ENCODE results near the gene OXA1L.
"Not testable (repeated sequence)": the region's sequence is repeated elsewhere in the genome, so short reads cannot be mapped to it uniquely, and the experiment has no call there.

Gene OXA1L
- 98.8 to 109 reads per million in 2 experiments for total RNA-seq

- peak; percentile 94 for DNase-seq (ENCODE audit: low read depth)
Measured at GRCh38 chr14:22766457-22767322, at the start of gene OXA1L. OXA1L (plus strand) TSS chr14:22766688; CDS start chr14:22766702, 14 bp downstream.

DNA sequence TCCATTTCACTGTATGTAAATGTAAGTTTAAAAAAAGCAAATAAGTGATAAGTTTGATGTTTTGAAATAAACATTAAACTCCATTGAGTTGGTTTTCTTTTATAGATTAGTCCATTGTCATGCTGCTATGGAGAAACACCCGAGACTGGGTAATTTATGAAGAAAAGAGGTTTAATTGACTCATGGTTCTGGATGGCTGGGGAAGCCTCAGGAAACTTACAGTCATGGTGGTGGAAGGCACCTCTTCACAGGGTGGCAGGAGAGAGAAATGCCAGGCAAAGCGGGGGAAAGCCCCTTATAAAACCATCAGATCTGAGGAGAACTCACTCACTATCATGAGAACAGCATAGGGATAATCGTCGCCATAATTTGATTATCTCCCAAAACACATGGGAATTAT lies 48.4 kb upstream of the OXA1L start:
- no peak for DNase-seq (ENCODE audit: low read depth)

DNA sequence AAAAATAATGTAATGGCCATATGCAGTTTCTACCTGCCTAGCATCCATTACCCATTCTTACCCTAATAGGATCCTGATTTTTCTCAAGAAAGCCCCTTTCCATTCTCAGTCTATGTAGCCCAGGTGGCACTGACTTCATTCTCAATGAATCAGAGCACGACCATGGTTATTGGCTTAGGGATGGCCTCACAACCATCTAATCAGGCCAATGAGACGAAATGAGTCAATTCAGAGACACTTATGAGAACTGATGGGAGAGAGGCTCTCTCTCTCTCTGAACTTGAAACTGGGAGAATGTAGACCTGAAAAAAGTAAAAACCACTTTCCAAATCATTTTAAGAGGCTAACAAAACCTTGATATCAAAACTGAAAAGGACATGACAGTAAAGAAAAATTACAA lies 45.3 kb upstream of the OXA1L start:
- DNase-seq (ENCODE audit: low read depth): no peak

- no peak for DNase-seq (ENCODE audit: low read depth)
Measured at GRCh38 chr14:22723815-22724214, 42.7 kb upstream of the OXA1L start.

- DNase-seq (ENCODE audit: low read depth): not testable (repeated sequence)
Measured at GRCh38 chr14:22724847-22725246, 41.6 kb upstream of the OXA1L start.

GRCh38 chr14:22725374-22725773 lies 41.1 kb upstream of the OXA1L start:
- DNase-seq (ENCODE audit: low read depth): not testable (repeated sequence)

GRCh38 chr14:22726012-22726411 lies 40.5 kb upstream of the OXA1L start:
- DNase-seq (ENCODE audit: low read depth): no peak

- DNase-seq (ENCODE audit: low read depth): not testable (repeated sequence)
Measured at GRCh38 chr14:22732062-22732461, 34.4 kb upstream of the OXA1L start.

DNA sequence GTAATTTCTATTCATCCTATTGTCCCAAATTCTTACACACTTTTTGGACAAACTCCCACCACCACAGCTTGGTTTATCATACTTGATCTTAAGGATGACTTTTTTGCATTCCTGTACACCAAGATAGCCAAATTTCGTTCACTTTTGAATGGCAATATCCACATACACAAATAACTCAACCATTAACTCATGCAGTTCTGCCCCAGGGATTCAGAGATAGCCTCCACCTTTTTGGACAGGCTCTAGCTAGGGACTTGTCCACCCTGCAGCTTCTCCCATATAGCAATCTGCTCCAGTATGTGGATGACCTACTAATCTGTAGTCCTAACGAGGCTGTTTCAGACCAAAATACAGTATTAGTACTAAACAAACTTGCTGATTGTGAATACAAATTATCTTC lies 32.7 kb upstream of the OXA1L start:
- no peak for DNase-seq (ENCODE audit: low read depth)

- no peak for DNase-seq (ENCODE audit: low read depth)
Measured at GRCh38 chr14:22735096-22735495, 31.4 kb upstream of the OXA1L start.

GRCh38 chr14:22736384-22736783 lies 30.1 kb upstream of the OXA1L start:
- not testable (repeated sequence) for DNase-seq (ENCODE audit: low read depth)

DNA sequence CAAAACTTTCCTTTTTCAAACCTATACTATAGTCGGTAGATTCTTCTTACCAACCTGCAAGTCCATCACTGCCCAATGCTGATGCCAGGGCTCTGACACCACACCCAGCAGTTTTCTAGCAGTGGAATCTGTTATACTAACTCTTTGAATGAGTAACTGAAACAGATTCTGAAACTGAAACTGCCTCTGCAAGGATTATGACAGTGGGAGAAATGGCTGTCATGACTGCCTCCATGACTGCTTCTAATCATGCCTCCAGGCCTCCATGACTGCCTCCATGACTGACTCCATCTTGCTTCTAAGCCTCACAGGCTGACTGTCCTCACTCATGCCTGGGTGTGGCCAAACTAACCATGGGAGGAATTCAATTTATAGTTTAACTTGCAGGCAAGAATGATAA lies 29.4 kb upstream of the OXA1L start:
- DNase-seq (ENCODE audit: low read depth): no peak

DNA sequence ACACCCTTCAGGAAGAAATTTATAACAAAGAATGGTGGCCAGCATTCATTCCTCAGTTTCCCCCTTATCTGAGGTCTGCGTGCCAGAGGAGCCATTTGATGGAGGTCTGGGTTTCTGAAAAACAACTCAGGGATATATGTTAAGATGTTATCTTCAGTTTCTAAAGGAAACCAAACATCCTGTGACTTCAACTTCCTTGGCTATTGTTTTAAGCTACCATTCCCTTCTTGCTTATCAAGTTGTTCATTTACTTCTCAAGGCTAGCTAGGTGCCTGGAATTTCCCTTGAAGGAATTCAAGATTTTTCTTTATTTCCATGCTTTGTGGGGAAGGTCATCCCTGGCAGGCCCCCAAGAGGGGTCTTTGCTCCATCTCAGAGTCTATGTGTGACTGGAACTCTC lies 27.1 kb upstream of the OXA1L start:
- no peak for DNase-seq (ENCODE audit: low read depth)

- no peak for DNase-seq (ENCODE audit: low read depth)
Measured at GRCh38 chr14:22740020-22740419, 26.5 kb upstream of the OXA1L start.

- no peak for DNase-seq (ENCODE audit: low read depth)
Measured at GRCh38 chr14:22747769-22748168, 18.7 kb upstream of the OXA1L start.

DNA sequence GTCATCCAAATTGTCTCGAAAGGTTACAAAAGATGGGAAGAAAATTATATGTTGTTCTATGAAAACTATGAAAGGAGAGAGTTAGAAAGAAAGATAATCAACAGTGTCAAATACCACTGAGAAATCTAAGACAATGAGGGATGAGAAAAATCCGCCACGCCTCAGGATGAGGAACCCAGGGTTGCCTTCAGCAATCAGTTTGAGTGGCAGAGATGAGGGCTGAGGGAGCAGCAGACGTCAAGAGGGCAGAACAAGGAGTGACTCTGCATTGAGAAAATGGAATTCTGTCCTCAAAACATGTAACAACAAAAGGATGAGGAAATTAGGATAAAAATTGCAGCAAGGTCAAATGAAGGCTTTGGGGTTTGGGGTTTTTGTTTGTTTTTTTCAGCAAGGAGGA lies 18.3 kb upstream of the OXA1L start:
- no peak for DNase-seq (ENCODE audit: low read depth)

GRCh38 chr14:22748631-22749068 lies 17.8 kb upstream of the OXA1L start:
- no peak for DNase-seq (ENCODE audit: low read depth)

DNA sequence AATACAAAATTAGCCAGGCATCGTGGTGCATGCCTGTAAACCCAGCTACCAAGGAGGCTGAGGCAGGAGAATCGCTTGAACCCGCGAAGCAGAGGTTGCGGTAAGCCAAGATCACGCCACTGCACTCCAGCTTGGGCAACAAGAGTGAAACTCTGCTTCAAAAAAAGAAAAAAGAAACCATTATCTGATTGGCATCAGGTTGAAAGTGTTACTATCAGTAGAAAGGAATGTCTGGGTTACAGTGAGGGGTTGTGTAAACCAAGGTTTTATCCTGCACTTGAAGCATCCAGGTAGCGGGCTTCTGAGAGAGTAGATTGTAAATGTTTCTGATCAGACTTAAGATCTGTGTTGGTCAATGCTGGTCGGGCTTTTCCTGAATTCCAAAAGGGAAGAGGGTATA lies 14.1 kb upstream of the OXA1L start:
- no peak for DNase-seq (ENCODE audit: low read depth)

- DNase-seq (ENCODE audit: low read depth): no peak
Measured at GRCh38 chr14:22753586-22753985, 12.9 kb upstream of the OXA1L start.

- not testable (repeated sequence) for DNase-seq (ENCODE audit: low read depth)
Measured at GRCh38 chr14:22757972-22758650, 8.4 kb upstream of the OXA1L start.

- DNase-seq (ENCODE audit: low read depth): no peak
Measured at GRCh38 chr14:22761734-22762133, 4.8 kb upstream of the OXA1L start.

GRCh38 chr14:22764382-22764781 lies 2.1 kb upstream of the OXA1L start:
- no peak for DNase-seq (ENCODE audit: low read depth)

- no peak for DNase-seq (ENCODE audit: low read depth)
Measured at GRCh38 chr14:22767323-22767589, 768 bp downstream of the OXA1L start.
